Ishikawa (cell line): ENCODE measurements around the gene IRF2.

Experiments
- CEBPB ChIP-seq: IDR thresholded peaks from 2 replicates; pipeline ENCODE4 v1.6.1; 2012
- CREB1 ChIP-seq: IDR thresholded peaks from 2 replicates; pipeline ENCODE4 v1.6.1; 2012; ENCODE audit warnings: low read depth
- EP300 ChIP-seq: IDR thresholded peaks from 2 replicates; pipeline ENCODE4 v1.6.1; 2012; ENCODE audit warnings: borderline replicate concordance
- FOXM1 ChIP-seq: IDR thresholded peaks from 2 replicates; pipeline ENCODE4 v1.6.1; 2012; ENCODE audit warnings: low read depth, borderline replicate concordance
- REST ChIP-seq: IDR thresholded peaks from 2 replicates; pipeline ENCODE4 v1.6.1; 2012; ENCODE audit warnings: low read depth, mild to moderate bottlenecking

GRCh38 chr4:184463856-184464255 lies 10.5 kb downstream of the IRF2 start:
- TF ChIP-seq REST (no peak), EP300 (no peak), CREB1 (no peak), FOXM1 (no peak), CEBPB (no peak)
